C4-2B (cell line): ENCODE results near the gene DNAJA3.

Experiments used
- ZFX ChIP-seq: fragments of 450-650 bp; IDR thresholded peaks from 2 replicates; pipeline ENCODE4 v1.6.1; 2017
- TF ChIP-seq, protein P1 (sequence below): fragments of 450-650 bp; conservative IDR thresholded peaks from 2 replicates; pipeline ENCODE4 v1.5.1; 2017; ENCODE audit warnings: mild to moderate bottlenecking

GRCh38 chr16:4420505-4421105 lies 5.1 kb upstream of the DNAJA3 start:
- TF ChIP-seq, protein P1, sequence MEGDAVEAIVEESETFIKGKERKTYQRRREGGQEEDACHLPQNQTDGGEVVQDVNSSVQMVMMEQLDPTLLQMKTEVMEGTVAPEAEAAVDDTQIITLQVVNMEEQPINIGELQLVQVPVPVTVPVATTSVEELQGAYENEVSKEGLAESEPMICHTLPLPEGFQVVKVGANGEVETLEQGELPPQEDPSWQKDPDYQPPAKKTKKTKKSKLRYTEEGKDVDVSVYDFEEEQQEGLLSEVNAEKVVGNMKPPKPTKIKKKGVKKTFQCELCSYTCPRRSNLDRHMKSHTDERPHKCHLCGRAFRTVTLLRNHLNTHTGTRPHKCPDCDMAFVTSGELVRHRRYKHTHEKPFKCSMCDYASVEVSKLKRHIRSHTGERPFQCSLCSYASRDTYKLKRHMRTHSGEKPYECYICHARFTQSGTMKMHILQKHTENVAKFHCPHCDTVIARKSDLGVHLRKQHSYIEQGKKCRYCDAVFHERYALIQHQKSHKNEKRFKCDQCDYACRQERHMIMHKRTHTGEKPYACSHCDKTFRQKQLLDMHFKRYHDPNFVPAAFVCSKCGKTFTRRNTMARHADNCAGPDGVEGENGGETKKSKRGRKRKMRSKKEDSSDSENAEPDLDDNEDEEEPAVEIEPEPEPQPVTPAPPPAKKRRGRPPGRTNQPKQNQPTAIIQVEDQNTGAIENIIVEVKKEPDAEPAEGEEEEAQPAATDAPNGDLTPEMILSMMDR, result no peak
- no peak for TF ChIP-seq ZFX
